Adrenal gland (tissue), 5 donors: Measurements from ENCODE around the gene MRPS34.

Experiments used
- CTCF ChIP-seq, 6 experiments: fragments of 450-650 bp in 4 of 6; fragments of 200-600 bp in 2 of 6; sonication (generic) in 1 of 6; IDR thresholded peaks; 1 replicate in 5 of 6; 2 replicates in 1 of 6; pipeline versions ENCODE4 v1.5.1 to v1.8.0; 2016 to 2021; ENCODE audit warnings: antibody characterized with exemption in 6 of 6, mild to moderate bottlenecking in 2 of 6, moderate library complexity in 1 of 6
- POLR2A ChIP-seq, 2 donors: fragments of 450-650 bp; IDR thresholded peaks; one replicate each; pipeline ENCODE4 v1.6.1; 2017; ENCODE audit warnings: antibody characterized with exemption in 2 of 2, mild to moderate bottlenecking in 2 of 2, moderate library complexity in 1 of 2
- donor health status: DM: no; HTN: no; CAD: no.

DNA sequence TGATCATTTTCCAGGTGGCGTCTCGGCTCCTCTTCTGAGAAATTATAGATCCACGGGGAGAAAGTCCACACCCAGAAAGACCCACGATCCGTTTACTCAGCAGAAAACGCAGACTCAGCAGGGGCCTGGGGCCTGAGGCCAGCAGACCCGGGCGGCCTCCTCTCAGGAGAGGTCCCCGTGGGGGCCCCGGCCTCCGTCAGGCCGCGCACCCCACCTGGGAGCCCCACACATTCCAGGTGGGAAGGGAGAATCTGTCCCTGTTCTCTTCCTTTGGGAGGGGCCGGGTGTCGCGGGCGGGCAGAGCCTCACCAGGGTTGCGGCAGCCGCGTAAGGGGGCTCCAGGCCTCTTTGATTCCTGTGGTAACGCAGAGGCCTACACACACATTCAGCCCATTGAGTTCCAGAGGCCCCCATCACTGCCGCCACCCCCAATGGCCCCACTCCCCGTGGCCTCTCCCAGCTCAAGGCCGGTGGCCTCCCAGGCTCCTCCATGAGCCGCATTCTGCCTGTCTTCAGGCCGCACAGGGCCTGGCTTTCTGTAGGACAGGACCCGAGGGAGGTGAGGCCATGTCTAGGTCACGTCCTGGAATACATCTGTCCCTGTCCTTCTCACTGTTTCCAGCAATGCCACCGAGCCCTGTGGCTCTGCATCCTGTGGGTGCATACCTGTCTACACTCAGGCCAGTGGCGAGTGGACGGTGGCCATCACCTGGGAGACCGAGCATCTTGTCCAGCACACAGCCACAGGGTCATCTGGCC is 22.2 kb upstream of the MRPS34 start:
- no peak for TF ChIP-seq CTCF (IDR thresholded peaks at IDR 0.05)
- TF ChIP-seq POLR2A (IDR thresholded peaks at IDR 0.05), result no peak
